RKO (cell line): ENCODE measurements around the gene KLF13.

ENCODE experiments used
- DNase-seq: peaks from one replicate; pipeline ENCODE4 v3.0.0-alpha.2; 2016; ENCODE audit warnings: low spot score

Gene KLF13

DNA sequence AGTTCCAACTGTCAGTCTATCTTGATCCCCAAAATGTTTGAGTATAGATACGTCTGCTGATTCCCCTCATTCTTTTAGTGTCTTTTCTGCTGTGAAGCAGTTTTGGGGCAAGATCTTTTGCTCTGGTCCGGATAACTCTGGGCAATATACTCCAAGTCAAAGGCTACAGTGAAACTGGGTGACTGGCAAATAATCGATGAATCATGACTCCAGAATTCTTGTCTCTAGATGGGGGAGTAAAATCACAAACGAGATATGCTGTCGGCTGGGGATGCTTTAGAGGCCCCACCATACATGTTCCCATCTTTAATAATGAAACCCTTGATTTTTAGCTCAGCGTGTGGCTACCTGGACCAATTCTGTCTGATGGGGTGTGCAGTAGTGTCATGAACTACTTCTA is 76.5 kb downstream of the KLF13 start:
- DNase-seq, result no peak

DNA sequence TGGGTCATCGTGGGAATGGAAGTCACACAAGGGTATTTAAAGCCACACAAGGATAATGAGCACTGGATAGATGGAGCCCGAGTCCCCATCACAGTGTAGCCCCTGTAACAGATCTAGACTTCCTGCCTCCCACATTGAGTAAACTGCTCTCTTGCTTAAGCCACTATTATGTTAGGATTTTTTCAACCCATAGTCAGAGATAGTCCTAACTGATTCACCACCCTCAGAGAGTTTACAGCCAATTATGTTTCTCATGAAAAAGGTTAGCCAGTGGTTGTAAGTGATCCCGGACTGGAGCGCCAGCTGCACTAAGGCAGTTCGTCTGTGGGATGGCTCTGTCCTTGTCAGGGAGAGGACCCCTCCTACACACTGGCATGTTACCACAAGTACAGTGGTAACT is 77.0 kb downstream of the KLF13 start:
- DNase-seq, result no peak

GRCh38 chr15:31404345-31404744 is 77.7 kb downstream of the KLF13 start:
- DNase-seq, result no peak

DNA sequence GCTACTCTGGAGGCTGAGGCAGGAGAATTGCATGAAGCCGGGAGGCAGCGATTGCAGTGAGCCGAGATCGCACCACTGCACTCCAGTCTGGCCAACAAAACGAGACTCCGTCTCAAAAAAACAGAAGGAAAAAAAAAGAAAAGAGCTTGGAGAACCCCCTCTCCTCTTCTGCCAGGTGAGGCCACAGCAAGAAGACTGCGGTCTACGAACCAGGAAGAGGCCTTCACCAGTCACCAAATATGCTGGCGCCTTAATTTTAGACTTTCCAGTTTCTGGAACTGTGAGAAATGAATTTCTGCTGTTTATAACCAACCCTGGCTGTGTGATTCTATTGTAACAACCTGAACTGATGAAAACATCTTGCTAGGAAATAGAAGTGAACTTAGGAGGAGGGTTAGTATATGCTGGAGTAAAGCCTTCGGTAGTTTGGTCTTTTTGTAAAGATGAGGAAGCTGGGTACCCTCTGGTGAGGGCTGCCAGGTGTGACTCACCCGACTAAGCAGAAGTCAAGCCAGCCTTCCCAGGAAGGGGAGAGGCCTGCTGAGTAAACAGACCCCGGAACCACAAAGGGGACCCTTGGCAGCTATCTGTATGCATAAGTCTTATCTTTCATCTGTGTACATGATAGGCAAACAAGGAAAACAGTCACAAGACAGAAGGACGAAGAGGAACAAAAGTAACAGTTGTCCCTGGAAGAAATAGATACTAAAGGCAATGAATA is 78.7 kb downstream of the KLF13 start:
- DNase-seq, result no peak

- no peak for DNase-seq
These were observed 80.7 kb downstream of the KLF13 start for GRCh38 chr15:31407376-31407775.

- DNase-seq, result no peak
These were observed 81.2 kb downstream of the KLF13 start for GRCh38 chr15:31407851-31408250.

GRCh38 chr15:31408724-31409123 is 82.1 kb downstream of the KLF13 start:
- DNase-seq, result no peak

- no peak for DNase-seq
These were observed 82.5 kb downstream of the KLF13 start for GRCh38 chr15:31409171-31409570.

- no peak for DNase-seq
These were observed 86.2 kb downstream of the KLF13 start for GRCh38 chr15:31412824-31413223.

DNA sequence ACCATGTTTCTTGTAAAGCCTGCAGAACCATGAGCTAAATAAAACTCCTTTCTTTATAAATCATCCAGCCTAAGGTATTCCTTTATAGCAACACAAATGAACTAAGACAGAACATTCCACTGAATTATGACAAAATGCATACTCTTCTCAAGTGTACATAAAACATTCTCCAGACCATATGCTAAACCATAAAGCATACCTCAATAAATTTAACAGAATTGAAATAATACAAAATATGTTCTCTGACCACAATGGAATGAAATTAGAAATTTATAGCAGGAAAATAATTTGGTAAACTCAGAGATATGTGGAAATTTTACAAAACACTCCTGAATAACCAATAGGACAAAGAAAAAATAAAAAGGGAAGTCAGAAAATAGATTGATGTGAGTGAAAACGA is 88.6 kb downstream of the KLF13 start:
- DNase-seq, result no peak

DNA sequence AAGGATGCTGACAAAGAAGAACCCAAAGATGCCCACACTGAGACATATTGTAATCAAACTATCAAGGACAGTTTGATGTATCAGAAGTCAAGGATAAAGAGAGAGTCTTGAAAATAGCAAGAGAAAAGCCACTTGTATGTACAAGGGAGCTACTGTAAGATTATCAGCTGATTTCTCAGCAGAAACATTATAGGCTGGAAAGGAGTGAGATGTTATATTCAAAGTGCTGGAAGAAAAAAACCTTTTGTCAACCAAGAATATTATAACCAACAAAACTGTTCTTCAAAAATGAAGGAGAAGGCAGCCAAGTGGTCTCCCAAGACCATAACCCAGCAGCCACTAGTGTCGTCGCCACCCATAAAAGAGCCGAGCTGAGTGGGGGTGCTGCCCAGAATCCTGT is 93.2 kb downstream of the KLF13 start:
- DNase-seq, result no peak

- DNase-seq, result no peak
These were observed 100.8 kb downstream of the KLF13 start for GRCh38 chr15:31427411-31427810.
